Activated CD4-positive, alpha-beta T cell treated with anti-CD3 and anti-CD28 coated beads for 4 hours (primary cell): ENCODE measurements around the gene JDP2.
A peak's percentile ranks its signal among the peaks of the same experiment; 100 is the strongest.

Experiments
- DNase-seq, 2 donors: peaks; one replicate each; pipeline ENCODE4 v3.0.0-alpha.2; 2020

The JDP2 gene

GRCh38 chr14:75491376-75491978 is 63.7 kb downstream of the JDP2 start:
- no peak for DNase-seq

DNA sequence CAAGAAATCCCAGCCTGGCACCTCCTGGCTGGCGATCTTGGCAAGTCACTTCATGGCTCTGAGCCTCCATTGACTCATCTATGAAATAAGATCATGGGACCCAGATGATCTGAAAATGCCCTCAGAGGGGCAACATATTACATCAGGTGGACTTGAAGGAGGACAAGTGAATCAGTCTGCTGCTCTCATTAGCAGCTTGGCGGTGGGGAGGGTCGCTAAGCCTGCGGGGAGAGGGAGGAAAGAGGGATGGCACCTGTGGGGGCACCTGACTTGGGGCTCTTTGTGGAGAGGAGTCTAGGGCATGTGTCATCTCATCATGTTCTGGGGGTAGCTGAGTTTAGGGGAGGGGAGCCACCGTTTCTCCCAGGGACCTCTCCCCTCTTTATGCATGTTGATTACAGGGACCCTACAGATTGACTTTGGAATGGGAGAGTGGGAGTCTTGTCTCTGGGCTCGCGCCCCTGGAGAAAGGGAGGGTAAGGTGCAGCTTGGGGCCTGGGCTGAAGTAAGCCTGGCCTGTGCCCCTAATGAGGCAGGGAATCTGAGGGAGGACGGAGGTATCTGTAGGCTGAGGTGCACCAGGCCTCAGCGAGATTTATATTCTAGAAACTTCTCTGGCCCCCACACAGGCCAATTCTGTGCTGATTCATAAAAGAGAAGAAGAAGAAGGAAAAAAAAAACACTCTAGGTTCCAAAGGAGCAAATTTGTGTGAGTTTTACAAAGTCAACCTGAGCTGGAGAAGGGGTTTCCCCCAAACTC is 65.2 kb downstream of the JDP2 start:
- DNase-seq = no peak

GRCh38 chr14:75493592-75494087 is 65.8 kb downstream of the JDP2 start:
- no peak for DNase-seq

GRCh38 chr14:75494896-75495295 is 67.1 kb downstream of the JDP2 start:
- no peak for DNase-seq

- no peak for DNase-seq
Observed at GRCh38 chr14:75495399-75495798, 67.6 kb downstream of the JDP2 start.

DNA sequence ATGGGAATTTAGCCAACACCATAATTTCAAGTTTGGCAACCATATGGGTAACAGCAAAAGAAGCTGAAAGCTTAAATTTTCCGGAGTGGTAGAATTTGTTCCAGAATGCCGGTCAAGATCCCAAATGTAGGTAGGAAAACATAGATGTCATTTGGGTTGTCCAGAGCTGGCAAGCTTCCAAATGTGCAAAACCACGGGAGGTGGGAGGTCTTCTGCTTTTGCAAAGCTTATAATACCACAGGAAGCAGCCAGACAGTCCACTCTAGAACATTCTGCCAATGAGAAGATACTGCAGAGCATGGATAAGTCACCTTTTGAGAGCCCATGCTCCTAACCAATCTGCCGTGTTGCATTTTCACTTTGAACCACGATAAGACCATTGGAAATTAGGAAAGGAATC is 68.1 kb downstream of the JDP2 start:
- no peak for DNase-seq

DNA sequence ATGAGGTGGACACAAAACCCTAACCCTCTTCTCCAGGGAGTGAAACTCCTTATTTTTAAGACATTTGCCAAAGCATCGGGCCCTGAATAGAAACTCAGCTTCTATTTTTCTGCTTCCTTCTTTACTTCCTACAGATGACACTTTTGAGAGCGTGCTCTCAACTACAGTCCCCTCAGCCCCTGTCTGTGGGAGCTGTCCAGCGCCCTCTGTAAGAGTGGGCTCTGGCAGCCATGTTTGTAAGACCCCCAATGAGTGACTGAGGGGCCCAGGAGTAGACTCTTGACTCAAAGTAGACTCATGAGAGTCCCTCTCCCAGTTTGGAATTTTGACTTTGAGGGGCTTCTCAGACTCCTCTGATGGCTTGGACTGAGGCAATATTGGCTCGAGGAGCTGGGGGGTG is 68.9 kb downstream of the JDP2 start:
- no peak for DNase-seq

DNA sequence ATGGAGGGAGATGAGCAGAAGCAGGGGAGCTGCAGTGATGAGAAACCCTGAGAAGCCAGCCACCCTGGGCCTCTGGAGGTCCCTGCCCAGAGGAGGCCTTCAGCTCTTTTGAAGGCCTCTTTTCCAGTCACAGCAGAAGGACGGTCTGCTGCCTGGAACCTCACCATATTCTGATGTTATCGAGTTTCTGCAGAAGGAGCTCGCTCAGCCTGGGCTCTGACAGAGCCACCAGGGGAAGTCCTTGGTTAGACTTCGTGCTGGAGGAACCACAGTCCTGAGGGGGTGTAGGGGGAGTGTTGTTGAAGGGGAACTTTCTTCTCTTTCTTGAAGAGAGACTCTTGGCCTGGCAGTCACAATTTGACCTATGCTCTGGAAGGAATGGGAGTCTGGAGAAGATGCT is 69.4 kb downstream of the JDP2 start:
- DNase-seq = no peak

GRCh38 chr14:75497701-75498100 is 69.9 kb downstream of the JDP2 start:
- DNase-seq = no peak

DNA sequence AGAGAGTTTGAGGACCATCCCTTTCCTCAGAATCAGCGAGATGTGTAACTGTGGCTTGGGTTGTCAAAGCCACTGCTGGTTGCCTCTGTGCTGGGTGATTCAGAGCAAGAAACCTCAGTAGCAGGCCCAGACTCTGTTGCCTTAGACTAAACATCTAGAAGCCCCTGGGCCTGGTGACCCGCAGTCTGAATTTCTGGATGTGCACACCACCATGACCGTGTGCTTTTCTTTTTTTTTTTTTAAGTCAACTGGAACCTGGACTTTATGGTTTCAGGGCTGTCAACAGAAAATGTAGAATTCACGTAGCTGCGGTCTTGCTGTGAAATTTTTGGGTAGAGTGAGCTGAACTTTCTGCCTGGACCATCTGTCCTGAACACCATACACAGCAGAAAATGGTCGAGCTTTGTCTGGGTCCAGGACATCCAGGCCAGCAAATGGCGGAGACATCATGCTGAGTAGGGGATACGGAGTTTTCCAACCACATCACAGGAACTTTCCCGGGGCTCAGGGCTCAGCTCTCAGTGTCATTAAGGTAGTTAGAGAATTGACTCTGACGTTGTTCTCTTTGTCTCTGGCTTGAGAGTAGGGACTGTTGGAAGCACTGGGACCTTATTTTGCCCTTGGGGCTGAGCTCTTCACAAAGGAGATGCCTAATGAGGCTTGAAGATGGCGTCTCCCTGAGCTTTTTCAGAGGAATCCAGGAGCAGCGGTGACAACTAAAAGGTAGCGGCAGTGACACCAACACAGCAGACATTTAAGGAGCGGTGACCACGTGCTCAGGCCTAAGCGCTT is 71.5 kb downstream of the JDP2 start:
- DNase-seq = no peak

GRCh38 chr14:75501080-75501479 is 73.3 kb downstream of the JDP2 start:
- DNase-seq = no peak

- no peak for DNase-seq
Observed at GRCh38 chr14:75504411-75504810, 76.6 kb downstream of the JDP2 start.

DNA sequence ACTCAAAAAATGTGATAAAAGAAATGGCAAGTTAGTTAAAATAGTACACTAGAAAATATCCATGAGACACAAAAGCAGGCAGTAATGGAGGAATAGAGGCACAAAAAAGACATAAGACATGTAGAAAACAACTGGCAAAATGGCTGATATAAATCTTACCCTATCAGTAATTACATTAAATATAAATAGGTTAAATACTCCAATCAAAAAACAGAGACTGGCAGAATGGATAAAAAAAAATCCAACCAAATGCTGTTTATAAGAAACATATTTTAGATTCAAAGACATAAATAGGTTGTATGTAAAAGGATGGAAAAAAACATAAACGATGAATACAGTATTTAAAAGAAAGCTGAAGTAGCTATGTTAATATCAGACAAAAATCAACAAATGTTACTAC is 79.1 kb downstream of the JDP2 start:
- DNase-seq = no peak

GRCh38 chr14:75510547-75510946 is 82.7 kb downstream of the JDP2 start:
- DNase-seq = no peak

- no peak for DNase-seq
Observed at GRCh38 chr14:75511201-75511600, 83.4 kb downstream of the JDP2 start.

GRCh38 chr14:75513911-75514672 is 86.3 kb downstream of the JDP2 start:
- no peak for DNase-seq

GRCh38 chr14:75514673-75515628 is 87.1 kb downstream of the JDP2 start:
- DNase-seq = peak in 1 of 2 donors; percentile 36

DNA sequence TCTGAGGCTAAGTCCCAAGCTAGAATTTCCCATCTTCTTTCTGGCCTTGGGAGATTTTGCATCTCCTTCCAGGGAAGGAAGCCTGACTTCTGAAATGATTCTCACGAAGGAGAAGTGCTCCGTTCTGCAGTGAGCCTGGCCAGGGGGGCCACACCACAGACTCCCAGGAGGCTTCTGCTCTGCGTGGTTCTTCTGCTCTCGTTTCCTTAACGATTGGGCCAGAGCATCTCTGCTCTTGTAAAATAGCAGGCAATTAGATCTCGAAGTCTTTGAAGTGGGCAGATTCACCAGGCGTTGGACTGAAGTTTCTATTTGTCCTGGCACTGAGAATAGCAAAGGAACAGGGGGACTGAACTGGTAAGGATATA is 87.8 kb downstream of the JDP2 start:
- no peak for DNase-seq

DNA sequence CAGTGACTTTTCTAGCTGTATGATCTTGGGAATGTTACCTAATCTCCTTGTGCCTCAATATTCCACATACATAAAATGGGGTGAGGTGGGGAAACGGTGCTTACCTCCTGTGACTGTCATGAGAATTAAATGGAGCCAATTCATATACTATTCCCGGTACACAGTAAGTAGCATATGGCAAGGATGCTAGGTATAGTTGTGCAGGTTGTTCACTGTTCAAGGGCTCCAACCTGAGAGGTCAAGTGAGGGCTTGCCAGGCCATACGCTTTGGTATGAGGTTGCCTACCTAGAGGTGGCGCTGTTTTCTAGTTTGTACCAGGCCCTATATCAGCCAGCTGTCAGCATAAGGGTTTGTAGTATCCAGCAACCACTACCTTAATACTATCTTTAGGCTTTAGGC is 90.8 kb downstream of the JDP2 start:
- peak in 1 of 2 donors; percentile 45 for DNase-seq

DNA sequence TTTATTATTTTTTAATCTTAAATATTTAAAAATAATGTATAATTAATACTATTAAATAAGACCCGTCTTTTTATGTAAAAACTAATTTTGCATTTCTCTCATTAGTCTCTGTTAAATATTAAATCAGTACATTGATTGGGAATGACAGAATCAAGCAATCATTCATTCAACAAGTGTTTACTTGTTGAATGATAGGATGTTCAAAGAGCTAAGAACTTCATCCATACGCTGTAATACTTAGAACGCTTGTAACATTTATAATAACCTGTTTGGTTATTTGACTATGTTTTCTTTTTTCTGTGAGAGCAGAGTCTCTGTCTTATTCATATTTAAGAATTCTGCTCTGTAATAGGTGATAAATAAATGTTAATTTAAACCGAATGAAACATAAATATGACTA is 91.6 kb downstream of the JDP2 start:
- DNase-seq = no peak

GRCh38 chr14:75519826-75520728 is 92.3 kb downstream of the JDP2 start:
- no peak for DNase-seq
